Stomach (tissue), 9 donors: ENCODE results near the gene IFI30. TPM values are rescaled to one million over a fixed set of nuclear protein-coding genes. Genes with fewer than 3 reads are reported as not detected.

Experiments used
- DNase-seq, 2 donors: peaks; one replicate each; pipeline versions ENCODE4 v3.0.0 to v3.0.0-alpha.2; 2013 to 2019
- H3K27ac ChIP-seq, 5 donors: fragments of 200-600 bp in 4 of 5; sonication (generic) in 4 of 5; one replicate each; pipeline ENCODE4 v1.5.1; 2013 to 2019; ENCODE audit warnings: mild to moderate bottlenecking in 1 of 5, moderate library complexity in 1 of 5
- H3K27me3 ChIP-seq, 3 donors: fragments of 200-600 bp; sonication (generic); one replicate each; pipeline ENCODE4 v1.5.1; 2017 to 2019; ENCODE audit warnings: mixed run types in 1 of 3
- H3K36me3 ChIP-seq, 4 donors: fragments of 200-600 bp; sonication (generic); 1 replicate in 3 of 4; 2 replicates in 1 of 4; pipeline ENCODE4 v1.5.1; 2016 to 2019
- H3K4me1 ChIP-seq, 4 donors: fragments of 200-600 bp; sonication (generic); one replicate each; pipeline ENCODE4 v1.5.1; 2016 to 2019
- H3K4me3 ChIP-seq, 4 donors: fragments of 200-600 bp; sonication (generic) in 3 of 4; one replicate each; pipeline ENCODE4 v1.5.1; 2016 to 2019; ENCODE audit warnings: mild to moderate bottlenecking in 1 of 4
- H3K9me3 ChIP-seq, 4 donors: fragments of 200-600 bp; sonication (generic); one replicate each; pipeline ENCODE4 v1.5.1; 2016 to 2019
- CTCF ChIP-seq, 7 experiments: fragments of 450-650 bp in 4 of 7; fragments of 200-600 bp in 3 of 7; sonication (generic) in 3 of 7; IDR thresholded peaks; one replicate each; pipeline ENCODE4 v1.5.1; 2016 to 2019; ENCODE audit warnings: antibody characterized with exemption in 7 of 7, control low read depth in 2 of 7, mild to moderate bottlenecking in 1 of 7
- EP300 ChIP-seq: sonication (generic); formaldehyde crosslinking; IDR thresholded peaks from one replicate; pipeline ENCODE4 v1.6.1; 2017; ENCODE audit warnings: antibody characterized with exemption
- POLR2A ChIP-seq, 4 donors: fragments of 450-650 bp; IDR thresholded peaks; one replicate each; pipeline ENCODE4 v1.6.1; 2016; ENCODE audit warnings: antibody characterized with exemption in 4 of 4, control low read depth in 2 of 4, mild to moderate bottlenecking in 1 of 4, moderate library complexity in 1 of 4
- POLR2AphosphoS5 ChIP-seq, 3 donors: sonication (generic); formaldehyde crosslinking; IDR thresholded peaks; one replicate each; pipeline ENCODE4 v1.6.1; 2016; ENCODE audit warnings: antibody characterized with exemption in 3 of 3
- WGBS, 5 donors: extraction: QIAGEN DNeasy Blood & Tissue Kit in 3 of 5; methylation state at CpG; one replicate each; pipeline versions ENCODE4 v1.1.5 to v1.1.7; 2013 to 2018; 5-methylcytosine and 5-hydroxymethylcytosine counted together
- intact Hi-C: fragments of 100-400 bp; cut with DNase I; formaldehyde crosslinking; loops from one replicate; pipeline ENCODE4 v1.15.1; 2023; ENCODE audit warnings: low total_unique reads
- polyA plus RNA-seq, 3 donors: library from polyadenylated mRNA; stranded (reverse); fragments of 200-250 nt; gene quantifications; one replicate each; pipeline ENCODE4 v1.2.3, GENCODE V29; 2013
- total RNA-seq, 5 donors: library from RNA; depleted of rRNA; stranded (reverse); fragments of >200 nt; gene quantifications; one replicate each; pipeline versions ENCODE4 v1.1.0 to v1.2.3, GENCODE V29; 2014 to 2016
- donor health status: healthy with polysubstance abuse.
- donor health status: Bipolar disorder and iron deficiency.
- donor health status: healthy.

IFI30 gene
- total and polyA plus RNA-seq, 8 donors, result 37.3 to 199 (median 53.2) TPM; not detected in 1

GRCh38 chr19:18223860-18224524, 50.4 kb downstream of the IFI30 start:
- peak overlapping the region; percentile 38 to 46 (median 44) for H3K4me3 ChIP-seq
- no peaks in the 10 kb centered on the region for H3K36me3 ChIP-seq
- WGBS, 5 donors, result 6 to 7% (median 6%) methylated on average over 35 to 39 of the region's 39 CpGs
- intact Hi-C loops, result no loop called here
- TF ChIP-seq EP300 (no peak), CTCF (IDR thresholded peaks at IDR 0.05) (no peak), POLR2AphosphoS5 (IDR thresholded peaks at IDR 0.05) (no peak), POLR2A (IDR thresholded peaks at IDR 0.05) (no peak)
- peak overlapping the region in 2 of 5 donors; percentile 31 to 61 for H3K27ac ChIP-seq
- peaks cover 10 to 35% (median 34%) of the 10 kb centered on the region in 4 donors for H3K4me1 ChIP-seq
- peaks cover 3 to 89% (median 51%) of the 10 kb centered on the region in 3 donors for H3K27me3 ChIP-seq
- DNase-seq, result peak in 1 of 2 donors; percentile 67
- H3K9me3 ChIP-seq, result no peaks in the 10 kb centered on the region

- TF ChIP-seq POLR2AphosphoS5 (IDR thresholded peaks at IDR 0.05) (peak in 1 of 3 donors; percentile 50), POLR2A (IDR thresholded peaks at IDR 0.05) (no peak), CTCF (IDR thresholded peaks at IDR 0.05) (no peak)
- Histone ChIP-seq H3K27ac (peak overlapping the region in 3 of 5 donors; percentile 15 to 61 (median 31)), H3K9me3 (no peaks in the 10 kb centered on the region), H3K4me1 (peaks cover 10 to 35% (median 34%) of the 10 kb centered on the region in 4 donors), H3K27me3 (peaks cover 3 to 95% (median 54%) of the 10 kb centered on the region in 3 donors), H3K36me3 (no peaks in the 10 kb centered on the region), H3K4me3 (peak overlapping the region; percentile 38 to 46 (median 44))
- 1 to 4% (median 1%) methylated on average over 38 to 81 of the region's 81 CpGs for WGBS, 5 donors
- intact Hi-C loops, result no loop called here
- peak; percentile 99 for DNase-seq
Observed at GRCh38 chr19:18224525-18225354, 51.1 kb downstream of the IFI30 start.

GRCh38 chr19:18225355-18225701, 51.7 kb downstream of the IFI30 start:
- peaks cover 3 to 95% (median 51%) of the 10 kb centered on the region in 3 donors for H3K27me3 ChIP-seq
- DNase-seq, result no peak
- H3K9me3 ChIP-seq, result no peaks in the 10 kb centered on the region
- H3K4me1 ChIP-seq, result peaks cover 10 to 35% (median 34%) of the 10 kb centered on the region in 4 donors
- 2 to 14% (median 9%) methylated on average over 7 to 16 of the region's 16 CpGs for WGBS, 5 donors
- no peaks in the 10 kb centered on the region for H3K36me3 ChIP-seq
- TF ChIP-seq EP300 (no peak), POLR2AphosphoS5 (IDR thresholded peaks at IDR 0.05) (no peak), POLR2A (IDR thresholded peaks at IDR 0.05) (no peak), CTCF (IDR thresholded peaks at IDR 0.05) (no peak)
- intact Hi-C loops, result no loop called here
- H3K27ac ChIP-seq, result peak overlapping the region in 4 of 5 donors; percentile 7 to 58 (median 22)
- peak overlapping the region in 3 of 4 donors; percentile 38 to 46 (median 43) for H3K4me3 ChIP-seq

- H3K4me1 ChIP-seq, result peaks cover 10 to 31% (median 30%) of the 10 kb centered on the region in 4 donors
- peak within 1 kb of the TSS in 3 of 4 donors; percentile 38 to 46 (median 43) for H3K4me3 ChIP-seq
- peaks cover 3 to 95% (median 46%) of the 10 kb centered on the region in 3 donors for H3K27me3 ChIP-seq
- DNase-seq, result peak in 1 of 2 donors; percentile 60
- H3K36me3 ChIP-seq, result no peaks in the 10 kb centered on the region
- TF ChIP-seq POLR2AphosphoS5 (IDR thresholded peaks at IDR 0.05) (no peak), EP300 (no peak), POLR2A (IDR thresholded peaks at IDR 0.05) (no peak), CTCF (IDR thresholded peaks at IDR 0.05) (no peak)
- H3K27ac ChIP-seq, result peak within 1 kb of the TSS in 4 of 5 donors; percentile 7 to 58 (median 22)
- WGBS, 5 donors, result 3 to 6% (median 5%) methylated on average over 20 to 51 of the region's 51 CpGs
- intact Hi-C loops, result no loop called here
- H3K9me3 ChIP-seq, result no peaks in the 10 kb centered on the region
Observed at GRCh38 chr19:18225702-18226468, 52.3 kb downstream of the IFI30 start, which contains the start of gene PDE4C. Gene PDE4C, minus strand, starts transcription at chr19:18226438. Its CDS starts 23 bp downstream, at chr19:18226415.
